HEK293 (cell line): ENCODE measurements around the gene HOXB7.

Source experiments
- CTCF ChIA-PET: fragments of 350-600 bp; formaldehyde crosslinking; extraction: SDS; loops from one replicate; lab custom pipeline; 2021; ENCODE audit warnings: antibody characterized with exemption; lab: Yijun Ruan, JAX
- POLR2A ChIA-PET: fragments of 300-600 bp; formaldehyde crosslinking; extraction: SDS; loops from one replicate; lab custom pipeline; 2020; ENCODE audit warnings: antibody characterized with exemption, inconsistent platforms; lab: Yijun Ruan, JAX
- H3K27ac ChIP-seq: fragments of 200-500 bp; sonication (Bioruptor generic); 2 replicates; pipeline ENCODE4 v1.5.1; 2014; ENCODE audit warnings: low read depth, low read length, control low read depth, inconsistent platforms; ENCODE audit errors: extremely low read depth
- H3K36me3 ChIP-seq, 2 experiments: fragments of 200-500 bp in 1 of 2; sonication (Bioruptor generic) in 1 of 2; 1 replicate in 1 of 2; 2 replicates in 1 of 2; pipeline ENCODE4 v1.5.1; 2014 to 2017; ENCODE audit warnings: inconsistent platforms in 2 of 2, low read length in 2 of 2; ENCODE audit not compliant: control insufficient read depth in 2 of 2, insufficient read depth in 1 of 2
- H3K4me1 ChIP-seq: fragments of 200-500 bp; sonication (Bioruptor generic); 2 replicates; pipeline ENCODE4 v1.5.1; 2014; ENCODE audit warnings: mild to moderate bottlenecking, low read length, inconsistent platforms; ENCODE audit not compliant: control insufficient read depth, insufficient read depth
- H3K4me3 ChIP-seq: 2 replicates; pipeline ENCODE4 v1.5.1; 2011; ENCODE audit warnings: low read depth, mild to moderate bottlenecking, control low read depth, low read length, moderate library complexity
- H3K9me3 ChIP-seq: fragments of 200-500 bp; sonication (Bioruptor generic); 2 replicates; pipeline ENCODE4 v1.5.1; 2014; ENCODE audit warnings: low read depth, low read length, inconsistent platforms; ENCODE audit not compliant: control insufficient read depth, insufficient read depth
- EGR2 ChIP-seq: fragments of 450-650 bp; formaldehyde crosslinking; IDR thresholded peaks from 2 replicates; pipeline ENCODE4 v1.5.1; 2016; ENCODE audit warnings: low read depth, missing biosample characterization, missing genetic modification characterization
- MEIS1 ChIP-seq: sonication (generic); formaldehyde crosslinking; IDR thresholded peaks from 2 replicates; pipeline ENCODE4 v1.8.1; 2022; ENCODE audit warnings: missing genetic modification reagents, mild to moderate bottlenecking, borderline replicate concordance
- ZBTB11 ChIP-seq: fragments of 450-650 bp; formaldehyde crosslinking; conservative IDR thresholded peaks from 2 replicates; pipeline ENCODE4 v1.5.1; 2016; ENCODE audit warnings: low read depth, missing biosample characterization, missing genetic modification characterization
- ZBTB17 ChIP-seq: fragments of 450-650 bp; formaldehyde crosslinking; IDR thresholded peaks from 2 replicates; pipeline ENCODE4 v1.5.1; 2016; ENCODE audit warnings: missing biosample characterization, missing genetic modification characterization
- ZFHX2 ChIP-seq: fragments of 450-650 bp; formaldehyde crosslinking; conservative IDR thresholded peaks from 2 replicates; pipeline ENCODE4 v1.5.1; 2016; ENCODE audit warnings: missing biosample characterization, missing genetic modification characterization
- ZIC2 ChIP-seq: fragments of 450-650 bp; formaldehyde crosslinking; IDR thresholded peaks from 2 replicates; pipeline ENCODE4 v1.5.1; 2016; ENCODE audit warnings: missing biosample characterization, missing genetic modification characterization
- ZNF2 ChIP-seq: fragments of 450-650 bp; formaldehyde crosslinking; IDR thresholded peaks from 2 replicates; pipeline ENCODE4 v1.5.1; 2016; ENCODE audit warnings: missing biosample characterization, missing genetic modification characterization
- ZNF280C ChIP-seq: fragments of 450-650 bp; formaldehyde crosslinking; IDR thresholded peaks from 2 replicates; pipeline ENCODE4 v1.5.1; 2016; ENCODE audit warnings: missing biosample characterization, missing genetic modification characterization
- ZNF350 ChIP-seq: fragments of 450-650 bp; formaldehyde crosslinking; IDR thresholded peaks from 2 replicates; pipeline ENCODE4 v1.5.0; 2017; ENCODE audit warnings: missing biosample characterization, mild to moderate bottlenecking, missing genetic modification characterization
- ZNF423 ChIP-seq: fragments of 450-650 bp; formaldehyde crosslinking; IDR thresholded peaks from 2 replicates; pipeline ENCODE4 v1.5.1; 2016; ENCODE audit warnings: missing biosample characterization, missing genetic modification characterization
- ZNF473 ChIP-seq: fragments of 450-650 bp; formaldehyde crosslinking; IDR thresholded peaks from 2 replicates; pipeline ENCODE4 v1.5.1; 2017; ENCODE audit warnings: missing biosample characterization, missing genetic modification characterization
- ZSCAN16 ChIP-seq: fragments of 450-650 bp; formaldehyde crosslinking; IDR thresholded peaks from 2 replicates; pipeline ENCODE4 v1.5.1; 2016; ENCODE audit warnings: missing biosample characterization, missing genetic modification characterization
- ZSCAN18 ChIP-seq: fragments of 450-650 bp; formaldehyde crosslinking; IDR thresholded peaks from 2 replicates; pipeline ENCODE4 v1.5.1; 2016; ENCODE audit warnings: missing biosample characterization, missing genetic modification characterization

Gene HOXB7

DNA sequence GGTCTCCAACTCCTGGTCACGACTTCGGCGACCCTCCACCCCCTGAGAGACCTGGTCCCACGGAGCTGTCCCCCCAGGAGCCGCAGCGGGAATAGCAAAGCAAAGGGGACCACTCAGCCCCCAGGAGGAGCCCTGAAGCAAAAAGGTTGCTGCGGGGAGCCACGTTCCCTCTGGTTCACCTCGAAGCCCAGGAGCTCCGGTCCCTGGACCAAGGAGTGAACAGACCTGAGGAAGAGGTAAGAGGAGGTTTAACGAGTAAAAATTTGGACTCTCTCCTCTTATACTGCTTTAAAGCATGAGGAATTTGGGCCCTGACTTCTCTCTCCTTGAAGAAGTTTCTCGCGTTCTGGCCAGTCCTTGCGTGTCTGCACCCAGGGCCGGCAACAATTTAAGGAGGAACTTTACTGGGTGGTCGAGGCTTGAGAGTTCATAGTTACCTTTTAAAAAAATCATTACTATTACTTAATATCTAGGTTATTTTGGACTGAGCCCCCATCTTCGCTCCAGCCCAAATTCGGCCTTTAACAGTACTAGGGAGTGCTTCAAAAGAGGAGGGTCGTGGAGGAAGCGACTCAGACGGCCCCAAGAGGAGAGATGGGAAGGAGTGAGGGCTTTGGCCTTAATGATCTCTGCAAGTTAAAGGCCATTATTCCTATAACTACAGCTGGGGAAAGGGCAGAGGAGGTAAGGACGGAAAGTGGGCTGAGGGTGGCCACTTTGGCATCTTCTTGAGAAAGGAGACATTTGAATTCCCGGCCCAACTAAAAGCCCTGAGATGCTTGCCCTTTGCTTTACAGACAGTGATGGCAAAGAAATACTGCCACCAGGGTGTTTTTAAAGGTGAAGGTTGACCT, 32.3 kb upstream of the HOXB7 start (continued):
- no peak for TF ChIP-seq ZNF2 (tag by site-specific recombination)
- TF ChIP-seq ZNF280C (tag by site-specific recombination): no peak

DNA sequence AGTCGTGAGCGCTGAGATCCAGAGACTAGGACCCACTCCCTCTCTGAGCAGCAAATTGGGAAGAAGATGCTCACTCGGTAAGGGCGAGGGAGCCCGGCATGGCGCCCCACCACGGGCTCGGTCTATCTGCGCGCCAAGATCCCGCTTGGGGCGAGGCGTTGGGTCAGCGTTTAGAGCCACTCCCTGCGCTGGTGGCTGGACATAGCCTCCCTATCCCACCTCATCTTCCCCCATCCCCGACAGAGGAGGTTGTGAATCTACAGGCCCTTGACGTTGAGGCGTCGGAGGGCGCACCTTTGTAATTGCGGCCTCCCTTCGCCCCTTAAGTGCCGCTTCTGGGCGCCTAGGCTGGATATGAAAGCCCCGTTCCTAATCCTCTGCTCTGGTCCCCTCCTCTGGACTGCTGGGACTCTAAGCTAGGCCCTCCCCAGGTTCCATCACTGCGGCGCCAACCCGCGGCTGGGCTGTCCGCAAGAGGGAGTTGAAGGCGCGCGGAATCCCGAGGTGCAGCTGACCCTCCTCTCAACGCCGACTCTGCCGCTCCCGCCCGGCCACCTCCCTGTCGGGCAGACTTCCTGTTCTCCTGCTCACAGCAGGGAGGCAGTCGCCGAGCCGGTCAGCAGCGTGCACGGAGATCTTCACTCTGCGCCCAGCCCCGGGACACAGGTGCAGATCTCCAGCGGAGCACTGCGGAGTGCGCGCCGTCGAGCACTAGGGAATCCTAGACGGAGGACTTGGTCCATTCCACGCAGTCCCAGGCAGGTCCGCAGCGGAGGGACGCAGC, 31.4 kb upstream of the HOXB7 start:
- no peak overlapping the region for H3K27ac ChIP-seq
- ChIA-PET CTCF (interaction anchor here (0.7 kb wide), 1 partner anchor 10 kb away, joined by 3 read pairs; no protein-coding TSS in a partner anchor), POLR2A (no interaction called here)
- TF ChIP-seq EGR2 (tag by site-specific recombination): no peak
- peaks cover 0 to 21% of the 10 kb centered on the region in 2 experiments; a peak in 1 of 3 replicates for H3K36me3 ChIP-seq
- H3K9me3 ChIP-seq: no peaks in the 10 kb centered on the region
- H3K4me3 ChIP-seq: peak overlapping the region; percentile 12
- H3K4me1 ChIP-seq: peaks cover 6% of the 10 kb centered on the region

GRCh38 chr17:48641541-48642058, 30.8 kb upstream of the HOXB7 start:
- CTCF ChIA-PET: interaction anchor here (0.7 kb wide), 2 partner anchors 17 to 305 kb away, joined by 3 read pairs; no protein-coding TSS in a partner anchor

DNA sequence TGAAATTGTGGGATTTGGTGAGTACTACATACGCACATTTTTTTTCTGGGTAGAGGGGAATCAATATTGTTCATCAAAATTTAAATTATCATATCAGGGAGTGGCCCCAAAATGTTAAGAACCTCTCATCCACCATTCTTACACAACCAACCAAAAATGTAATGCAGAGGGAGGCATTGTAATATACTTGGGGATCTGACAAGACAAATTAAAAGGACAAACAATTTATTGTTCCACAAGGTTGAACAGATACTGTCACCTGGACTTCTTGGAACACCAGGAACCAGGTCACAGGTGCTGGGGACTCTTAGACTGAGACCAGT, 30.0 kb upstream of the HOXB7 start:
- no peaks in the 10 kb centered on the region for H3K9me3 ChIP-seq
- H3K36me3 ChIP-seq: peaks cover 3 to 33% of the 10 kb centered on the region in 2 experiments; a peak in 1 of 3 replicates
- no peak overlapping the region for H3K4me3 ChIP-seq
- POLR2A ChIA-PET: interaction anchor here (1.9 kb wide), 1 partner anchor 11 kb away, joined by 7 read pairs; no protein-coding TSS in a partner anchor
- H3K4me1 ChIP-seq: peaks cover 6% of the 10 kb centered on the region
- CTCF ChIA-PET: interaction anchor here (0.6 to 2.2 kb wide), 4 partner anchors 17 to 304 kb away, joined by 3 to 6 read pairs (median 4); no protein-coding TSS in a partner anchor
- no peak overlapping the region for H3K27ac ChIP-seq
- no peak for TF ChIP-seq ZNF423 (tag by site-specific recombination)
- TF ChIP-seq ZNF473 (tag by site-specific recombination): no peak
- TF ChIP-seq MEIS1 (CRISPR knock-in tag): no peak
- TF ChIP-seq ZBTB11 (tag by site-specific recombination): no peak
- TF ChIP-seq, all 188 proteins: peak for 0

More at GRCh38 chr17:48641541-48642058, 30.8 kb upstream of the HOXB7 start:
- Histone ChIP-seq H3K9me3 (no peaks in the 10 kb centered on the region), H3K4me3 (no peak overlapping the region), H3K27ac (no peak overlapping the region), H3K36me3 (peaks cover 0 to 28% of the 10 kb centered on the region in 2 experiments; a peak in 1 of 3 replicates), H3K4me1 (peaks cover 6% of the 10 kb centered on the region)
- TF ChIP-seq ZNF350 (tag by site-specific recombination) (no peak), ZSCAN16 (tag by site-specific recombination) (no peak), ZBTB17 (no peak), ZIC2 (tag by site-specific recombination) (no peak), ZFHX2 (peak; percentile 82), ZSCAN18 (tag by site-specific recombination) (no peak), EGR2 (tag by site-specific recombination) (peak; percentile 82)
- POLR2A ChIA-PET: no interaction called here
